ENCODE results near the gene BCAT1.
"Not testable (repeated sequence)": the region's sequence is repeated elsewhere in the genome, so short reads cannot be mapped to it uniquely, and the experiment has no call there.

Gene BCAT1

GRCh38 chr12:24856541-24856940 lies 92.4 kb downstream of the BCAT1 start:
- Histone ChIP-seq H3K9me3 (no peaks in the 10 kb centered on the region), H3K36me3 (no peaks in the 10 kb centered on the region), H3K4me1 (ENCODE audit: control insufficient read depth in 1 of 2, insufficient read depth in 1 of 2, low read depth in 1 of 2, low read length in 1 of 2) (no peaks in the 10 kb centered on the region), H3K27ac (no peak overlapping the region), H3K27me3 (no peaks in the 10 kb centered on the region), H3K4me3 (ENCODE audit: low read depth in 1 of 2, low read length in 1 of 2) (no peak overlapping the region)
- TF ChIP-seq CTCF (IDR thresholded peaks at IDR 0.05) = no peak

- Histone ChIP-seq H3K27me3 (no peaks in the 10 kb centered on the region), H3K4me1 (ENCODE audit: control insufficient read depth in 1 of 2, insufficient read depth in 1 of 2, low read depth in 1 of 2, low read length in 1 of 2) (no peaks in the 10 kb centered on the region), H3K4me3 (ENCODE audit: low read depth in 1 of 2, low read length in 1 of 2) (no peak overlapping the region), H3K27ac (no peak overlapping the region), H3K36me3 (no peaks in the 10 kb centered on the region), H3K9me3 (no peaks in the 10 kb centered on the region)
- no peak for TF ChIP-seq CTCF (IDR thresholded peaks at IDR 0.05)
Observed at GRCh38 chr12:24854908-24855307, 94.0 kb downstream of the BCAT1 start.

- H3K27ac ChIP-seq = no peak overlapping the region
- no peaks in the 10 kb centered on the region for H3K9me3 ChIP-seq
- no peak for TF ChIP-seq CTCF (IDR thresholded peaks at IDR 0.05)
- no peak overlapping the region for H3K4me3 ChIP-seq (ENCODE audit: low read depth in 1 of 2, low read length in 1 of 2)
- H3K4me1 ChIP-seq (ENCODE audit: control insufficient read depth in 1 of 2, insufficient read depth in 1 of 2, low read depth in 1 of 2, low read length in 1 of 2) = no peaks in the 10 kb centered on the region
- H3K27me3 ChIP-seq = no peaks in the 10 kb centered on the region
- H3K36me3 ChIP-seq = no peaks in the 10 kb centered on the region
Observed at GRCh38 chr12:24854017-24854416, 94.9 kb downstream of the BCAT1 start.

GRCh38 chr12:24853588-24853987 lies 95.3 kb downstream of the BCAT1 start:
- no peaks in the 10 kb centered on the region for H3K27me3 ChIP-seq
- TF ChIP-seq CTCF (IDR thresholded peaks at IDR 0.05) = no peak
- H3K36me3 ChIP-seq = no peaks in the 10 kb centered on the region
- no peak overlapping the region for H3K27ac ChIP-seq
- no peaks in the 10 kb centered on the region for H3K9me3 ChIP-seq
- no peaks in the 10 kb centered on the region for H3K4me1 ChIP-seq (ENCODE audit: control insufficient read depth in 1 of 2, insufficient read depth in 1 of 2, low read depth in 1 of 2, low read length in 1 of 2)
- H3K4me3 ChIP-seq (ENCODE audit: low read depth in 1 of 2, low read length in 1 of 2) = no peak overlapping the region

GRCh38 chr12:24853094-24853493 lies 95.8 kb downstream of the BCAT1 start:
- no peak for TF ChIP-seq CTCF (IDR thresholded peaks at IDR 0.05)
- no peaks in the 10 kb centered on the region for H3K4me1 ChIP-seq (ENCODE audit: control insufficient read depth in 1 of 2, insufficient read depth in 1 of 2, low read depth in 1 of 2, low read length in 1 of 2)
- no peaks in the 10 kb centered on the region for H3K27me3 ChIP-seq
- no peaks in the 10 kb centered on the region for H3K36me3 ChIP-seq
- no peak overlapping the region for H3K27ac ChIP-seq
- no peaks in the 10 kb centered on the region for H3K9me3 ChIP-seq
- no peak overlapping the region for H3K4me3 ChIP-seq (ENCODE audit: low read depth in 1 of 2, low read length in 1 of 2)

- Histone ChIP-seq H3K36me3 (no peaks in the 10 kb centered on the region), H3K27ac (no peak overlapping the region), H3K4me3 (ENCODE audit: low read depth in 1 of 2, low read length in 1 of 2) (no peak overlapping the region), H3K27me3 (no peaks in the 10 kb centered on the region), H3K4me1 (ENCODE audit: control insufficient read depth in 1 of 2, insufficient read depth in 1 of 2, low read depth in 1 of 2, low read length in 1 of 2) (no peaks in the 10 kb centered on the region), H3K9me3 (no peaks in the 10 kb centered on the region)
- no peak for TF ChIP-seq CTCF (IDR thresholded peaks at IDR 0.05)
Observed at GRCh38 chr12:24852420-24852819, 96.5 kb downstream of the BCAT1 start.

- H3K27me3 ChIP-seq; H3K36me3 ChIP-seq; H3K4me1 ChIP-seq (ENCODE audit: control insufficient read depth in 1 of 2, insufficient read depth in 1 of 2, low read depth in 1 of 2, low read length in 1 of 2); H3K4me3 ChIP-seq (ENCODE audit: low read depth in 1 of 2, low read length in 1 of 2); H3K9me3 ChIP-seq; H3K27ac ChIP-seq: not testable (repeated sequence)
Observed at GRCh38 chr12:24851883-24852282, 97.0 kb downstream of the BCAT1 start.

Data from neutrophil (primary cell).